IMR-90 (cell line): Measurements from ENCODE around the gene SLC25A33. TPM values are rescaled to one million over a fixed set of nuclear protein-coding genes. Genes with fewer than 3 reads are reported as not detected.

Experiments
- ATAC-seq: fragments of 200-7000 bp; cut with Tn5 transposase; 2 replicates; pipeline ENCODE4 v1.9.1; 2020; ENCODE audit warnings: low read depth, mild to moderate bottlenecking, moderate library complexity
- BruUV-seq: library from RNA; stranded (reverse); fragments of 400-500 nt; replicated peaks from 2 replicates; lab custom pipeline; 2021; lab: Mats Ljungman, UMichigan
- CTCF ChIA-PET: fragments of 300-600 bp; formaldehyde crosslinking; extraction: SDS; loops from one replicate; lab custom pipeline; 2021; ENCODE audit warnings: antibody characterized with exemption; lab: Yijun Ruan, JAX
- POLR2A ChIA-PET: fragments of 300-600 bp; sonication (Branson Sonifier 250); formaldehyde crosslinking; loops from one replicate; lab custom pipeline; 2022; ENCODE audit warnings: antibody characterized with exemption; ENCODE audit not compliant: unreplicated experiment; lab: Charles Lee
- DNase-seq: peaks from one replicate; pipeline ENCODE4 v3.0.0; 2013
- H2AFZ ChIP-seq: replicated peaks from 2 replicates; pipeline ENCODE3; 2013; ENCODE audit warnings: low read length, mild to moderate bottlenecking; ENCODE audit not compliant: poor library complexity
- H2AK5ac ChIP-seq: 2 replicates; pipeline ENCODE4 v1.6.1; 2013; ENCODE audit warnings: low read depth, low read length, inconsistent platforms
- H2AK9ac ChIP-seq: replicated peaks from 2 replicates; pipeline ENCODE3; 2013; ENCODE audit warnings: mild to moderate bottlenecking, low read depth, low read length, moderate library complexity; ENCODE audit not compliant: poor library complexity
- H2BK120ac ChIP-seq: 2 replicates; pipeline ENCODE4 v1.6.1; 2013; ENCODE audit warnings: low read depth, low read length, inconsistent platforms
- H2BK15ac ChIP-seq: 3 replicates; pipeline ENCODE4 v1.6.1; 2013; ENCODE audit warnings: low read depth, low read length, inconsistent platforms
- H2BK20ac ChIP-seq: 2 replicates; pipeline ENCODE4 v1.6.1; 2013; ENCODE audit warnings: low read depth, mild to moderate bottlenecking, inconsistent platforms, low read length, moderate library complexity
- H2BK5ac ChIP-seq: 2 replicates; pipeline ENCODE4 v1.6.1; 2013; ENCODE audit warnings: mild to moderate bottlenecking, low read depth, low read length, inconsistent platforms; ENCODE audit not compliant: poor library complexity, severe bottlenecking
- H3K14ac ChIP-seq: replicated peaks from 2 replicates; pipeline ENCODE4 v1.6.1; 2013; ENCODE audit warnings: low read depth, low read length, inconsistent platforms
- H3K18ac ChIP-seq: 2 replicates; pipeline ENCODE4 v1.6.1; 2013; ENCODE audit warnings: low read depth, low read length, control low read depth
- H3K23ac ChIP-seq: 2 replicates; pipeline ENCODE4 v1.6.1; 2013; ENCODE audit warnings: low read depth, low read length, inconsistent platforms
- H3K27ac ChIP-seq: 2 replicates; pipeline ENCODE4 v1.5.1; 2013; ENCODE audit warnings: mild to moderate bottlenecking, control low read depth, low read length; ENCODE audit not compliant: insufficient read depth
- H3K27me3 ChIP-seq: 2 replicates; pipeline ENCODE4 v1.6.1; 2013; ENCODE audit warnings: low read length; ENCODE audit not compliant: control insufficient read depth, insufficient read depth
- H3K36me3 ChIP-seq: 2 replicates; pipeline ENCODE4 v1.6.1; 2013; ENCODE audit warnings: low read length, mixed read lengths; ENCODE audit not compliant: control insufficient read depth, insufficient read depth
- H3K4ac ChIP-seq: 2 replicates; pipeline ENCODE4 v1.6.1; 2013; ENCODE audit warnings: low read depth, low read length, inconsistent platforms
- H3K4me1 ChIP-seq: 2 replicates; pipeline ENCODE4 v1.6.1; 2013; ENCODE audit warnings: low read length, mixed read lengths; ENCODE audit not compliant: control insufficient read depth, insufficient read depth
- H3K4me2 ChIP-seq: 2 replicates; pipeline ENCODE4 v1.6.1; 2013; ENCODE audit warnings: low read depth, mild to moderate bottlenecking, control low read depth, low read length, moderate library complexity
- H3K4me3 ChIP-seq: 2 replicates; pipeline ENCODE4 v1.5.1; 2013; ENCODE audit warnings: low read depth, mild to moderate bottlenecking, control low read depth, low read length, moderate library complexity; ENCODE audit not compliant: insufficient read depth
- H3K56ac ChIP-seq: 2 replicates; pipeline ENCODE4 v1.6.1; 2013; ENCODE audit warnings: low read length, inconsistent platforms; ENCODE audit not compliant: insufficient read depth; ENCODE audit errors: extremely low read depth
- H3K79me1 ChIP-seq, 2 experiments: 2 replicates each; pipeline ENCODE4 v1.6.1; 2013; ENCODE audit warnings: low read length in 2 of 2, inconsistent platforms in 1 of 2, low read depth in 1 of 2
- H3K9ac ChIP-seq: 2 replicates; pipeline ENCODE4 v1.6.1; 2013; ENCODE audit warnings: low read depth, low read length, control low read depth
- H3K9me1 ChIP-seq: 2 replicates; pipeline ENCODE4 v1.6.1; 2013; ENCODE audit warnings: low read length, inconsistent platforms; ENCODE audit not compliant: insufficient read depth
- H3K9me3 ChIP-seq: 2 replicates; pipeline ENCODE4 v1.6.1; 2013; ENCODE audit warnings: low read length; ENCODE audit not compliant: control insufficient read depth, insufficient read depth
- H4K20me1 ChIP-seq: 2 replicates; pipeline ENCODE4 v1.6.1; 2013; ENCODE audit warnings: low read length, inconsistent platforms; ENCODE audit not compliant: insufficient read depth
- H4K5ac ChIP-seq: 2 replicates; pipeline ENCODE4 v1.6.1; 2013; ENCODE audit warnings: mild to moderate bottlenecking, low read depth, low read length, control low read depth
- H4K8ac ChIP-seq, 2 experiments: 2 replicates each; pipeline ENCODE4 v1.6.1; 2013; ENCODE audit warnings: low read depth in 2 of 2, low read length in 2 of 2, control low read depth in 1 of 2, inconsistent platforms in 1 of 2
- H4K91ac ChIP-seq: 2 replicates; pipeline ENCODE4 v1.6.1; 2013; ENCODE audit warnings: low read depth, low read length, inconsistent platforms; ENCODE audit not compliant: insufficient read depth
- MAFK ChIP-seq: IDR thresholded peaks from 2 replicates; pipeline ENCODE4 v1.6.1; 2012; ENCODE audit warnings: low read depth, low read length, improper control_type of control experiment
- MXI1 ChIP-seq: IDR thresholded peaks from 2 replicates; pipeline ENCODE4 v1.6.1; 2012; ENCODE audit warnings: low read depth, mild to moderate bottlenecking, low read length, moderate library complexity, borderline replicate concordance
- NFE2L2 ChIP-seq: fragments of 150-350 bp; IDR thresholded peaks from 2 replicates; pipeline ENCODE4 v1.6.1; 2016; ENCODE audit warnings: low read depth, mild to moderate bottlenecking, low read length
- POLR2A ChIP-seq: IDR thresholded peaks from 2 replicates; pipeline ENCODE4 v1.6.1; 2012; ENCODE audit warnings: mild to moderate bottlenecking, low read depth, low read length
- RAD21 ChIP-seq: IDR thresholded peaks from 2 replicates; pipeline ENCODE4 v1.6.1; 2012; ENCODE audit warnings: low read length, improper control_type of control experiment
- RFX5 ChIP-seq: IDR thresholded peaks from 2 replicates; pipeline ENCODE4 v1.8.0; 2012; ENCODE audit warnings: low read depth, mild to moderate bottlenecking, low read length, moderate library complexity
- SMC3 ChIP-seq: fragments of 150-350 bp; IDR thresholded peaks from 2 replicates; pipeline ENCODE4 v1.6.1; 2016; ENCODE audit warnings: low read depth, mild to moderate bottlenecking, antibody characterized with exemption, low read length, moderate library complexity
- WGBS, 2 experiments: methylation state at CpG; one replicate each; pipeline versions ENCODE4 v1.1.5 to v1.1.7; 2013; ENCODE audit warnings: missing lambda C conversion rate in 2 of 2; ENCODE audit not compliant: insufficient read length in 1 of 2; ENCODE audit errors: extremely low coverage in 2 of 2; 5-methylcytosine and 5-hydroxymethylcytosine counted together
- dilution Hi-C: fragments of 300-500 bp; cut with HindIII; formaldehyde crosslinking; loops from one replicate; pipeline ENCODE4 v1.14.3; 2018; ENCODE audit warnings: low sequenced_read_pairs; ENCODE audit not compliant: unreplicated experiment
- in situ Hi-C: fragments of 300-500 bp; cut with MboI; formaldehyde crosslinking; loops from 3 replicates; pipeline ENCODE4 v1.14.3; 2019; ENCODE audit warnings: low sequenced_read_pairs, inconsistent platforms, mixed read lengths
- intact Hi-C: fragments of 100-400 bp; cut with micrococcal nuclease; formaldehyde crosslinking; loops from 2 replicates; pipeline ENCODE4 v1.10.0; 2022
- polyA plus RNA-seq, 3 experiments: library from polyadenylated mRNA; depleted of rRNA; stranded (reverse); fragments of >200 nt; gene quantifications; 2 replicates each; pipeline ENCODE4 v1.2.3, GENCODE V29; 2012; ENCODE audit warnings: low replicate concordance in 1 of 3
- total RNA-seq: library from RNA; depleted of rRNA; stranded (reverse); fragments of >200 nt; gene quantifications from 2 replicates; pipeline ENCODE4 v1.2.3, GENCODE V29; 2012
- TF ChIP-seq, protein P1 (sequence below): fragments of 150-350 bp; IDR thresholded peaks from 2 replicates; pipeline ENCODE4 v1.6.1; 2016; ENCODE audit warnings: low read depth, mild to moderate bottlenecking, low read length, moderate library complexity, borderline replicate concordance

The SLC25A33 gene
- total and polyA plus RNA-seq, 2 of the 4 experiments (the other 2 are of a cell fraction): 2.5 to 3.0 TPM

GRCh38 chr1:9555942-9556341 lies 16.7 kb downstream of the SLC25A33 start:
- Histone ChIP-seq H3K4me1 (no peaks in the 10 kb centered on the region), H3K14ac (no peak overlapping the region), H3K27me3 (no peaks in the 10 kb centered on the region), H4K8ac (no peak overlapping the region), H3K9me1 (0 out of 2 replicates have a peak, but pooled peaks cover 4% of the 10 kb centered on the region), H3K9me3 (no peaks in the 10 kb centered on the region), H3K36me3 (peaks cover 7% of the 10 kb centered on the region), H2BK120ac (no peak overlapping the region), H2BK20ac (no peak overlapping the region), H2AK5ac (peak overlapping the region; percentile 4; the same call in 1 of the 2 replicates), H3K23ac (no peak overlapping the region), H3K4me2 (no peak overlapping the region), H3K27ac (no peak overlapping the region), H3K18ac (no peak overlapping the region), H3K4ac (no peak overlapping the region), H3K79me1 (peaks cover 0 to 18% of the 10 kb centered on the region in 2 experiments; a peak in 3 of 4 replicates), H3K9ac (no peak overlapping the region), H2BK5ac (no peak overlapping the region), H4K5ac (no peak overlapping the region), H2AK9ac (no peak overlapping the region), H2AFZ (no peak overlapping the region), H3K4me3 (no peak overlapping the region), H2BK15ac (no peak overlapping the region), H3K56ac (no peak overlapping the region), H4K91ac (no peak overlapping the region), H4K20me1 (peaks cover 18% of the 10 kb centered on the region; the same call in 1 of the 2 replicates)
- dilution Hi-C loops (no loop called here), intact Hi-C loops (no loop called here), in situ Hi-C loops (no loop called here)
- no peak for ATAC-seq
- ChIA-PET CTCF (no interaction called here), POLR2A (no interaction called here)
- TF ChIP-seq POLR2A (no peak), SMC3 (no peak), RAD21 (no peak), RFX5 (no peak), MXI1 (no peak), MAFK (no peak), NFE2L2 (no peak)
- TF ChIP-seq, protein P1, sequence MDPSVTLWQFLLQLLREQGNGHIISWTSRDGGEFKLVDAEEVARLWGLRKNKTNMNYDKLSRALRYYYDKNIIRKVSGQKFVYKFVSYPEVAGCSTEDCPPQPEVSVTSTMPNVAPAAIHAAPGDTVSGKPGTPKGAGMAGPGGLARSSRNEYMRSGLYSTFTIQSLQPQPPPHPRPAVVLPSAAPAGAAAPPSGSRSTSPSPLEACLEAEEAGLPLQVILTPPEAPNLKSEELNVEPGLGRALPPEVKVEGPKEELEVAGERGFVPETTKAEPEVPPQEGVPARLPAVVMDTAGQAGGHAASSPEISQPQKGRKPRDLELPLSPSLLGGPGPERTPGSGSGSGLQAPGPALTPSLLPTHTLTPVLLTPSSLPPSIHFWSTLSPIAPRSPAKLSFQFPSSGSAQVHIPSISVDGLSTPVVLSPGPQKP: no peak
- 100% methylated on average over 1 of the region's 4 CpGs; no CpG with 5 or more reads in 1 of the 2 experiments for WGBS, 2 experiments
- BruUV-seq: no TSS peak
- no peak for DNase-seq
